NCI-H526 (cell line): ENCODE results near the gene RABAC1.

ENCODE experiments used
- DNase-seq, 2 experiments: peaks; one replicate each; lab custom pipeline; 2025; lab: John Stamatoyannopoulos, UW

Gene RABAC1

GRCh38 chr19:41928754-41929535 is 30.2 kb downstream of the RABAC1 start:
- DNase-seq: peak in 1 of 2 experiments; percentile 55

GRCh38 chr19:41928221-41928683 is 30.9 kb downstream of the RABAC1 start, which contains the start of gene ERFL:
ERFL (minus strand) TSS chr19:41928449; CDS start chr19:41912919, 15,530 bp downstream.
- peak in 1 of 2 experiments; percentile 52 for DNase-seq

- DNase-seq: no peak
Measured at GRCh38 chr19:41927497-41928192, 31.5 kb downstream of the RABAC1 start.

DNA sequence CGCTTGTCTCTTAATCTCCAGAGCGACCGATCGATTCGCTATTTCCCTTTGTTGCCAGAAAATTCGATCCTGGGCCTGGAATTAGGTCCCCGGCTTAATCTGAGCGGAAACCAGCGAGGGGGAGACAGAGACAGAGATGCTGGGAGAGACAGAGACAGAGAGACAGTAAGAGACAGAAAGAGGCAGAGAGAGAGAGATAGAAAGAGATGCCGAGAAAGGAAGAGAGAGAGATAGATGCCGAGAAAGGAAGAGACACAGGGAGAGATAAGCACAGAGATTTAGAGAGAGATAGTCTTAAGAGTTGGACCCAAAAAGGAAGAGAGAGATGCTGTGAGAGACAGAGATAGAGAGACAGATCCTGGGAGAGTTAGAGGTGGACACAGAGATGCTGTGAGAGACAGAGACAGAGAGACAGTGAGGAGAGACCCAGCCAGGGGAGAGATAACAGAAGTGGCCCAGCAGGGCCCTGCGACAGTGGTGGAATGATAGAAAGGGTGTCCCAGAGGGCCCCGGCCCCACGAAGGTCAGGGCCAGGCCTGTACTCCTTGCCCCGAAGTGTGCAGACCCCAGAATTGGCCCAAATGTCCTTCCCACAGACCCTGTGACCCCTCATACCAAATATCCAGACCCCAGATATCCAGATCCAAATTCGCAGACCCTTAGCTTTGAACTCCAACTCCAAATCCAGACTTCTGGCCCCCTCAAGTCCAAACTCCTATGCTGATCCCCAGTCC is 32.2 kb downstream of the RABAC1 start:
- no peak for DNase-seq

DNA sequence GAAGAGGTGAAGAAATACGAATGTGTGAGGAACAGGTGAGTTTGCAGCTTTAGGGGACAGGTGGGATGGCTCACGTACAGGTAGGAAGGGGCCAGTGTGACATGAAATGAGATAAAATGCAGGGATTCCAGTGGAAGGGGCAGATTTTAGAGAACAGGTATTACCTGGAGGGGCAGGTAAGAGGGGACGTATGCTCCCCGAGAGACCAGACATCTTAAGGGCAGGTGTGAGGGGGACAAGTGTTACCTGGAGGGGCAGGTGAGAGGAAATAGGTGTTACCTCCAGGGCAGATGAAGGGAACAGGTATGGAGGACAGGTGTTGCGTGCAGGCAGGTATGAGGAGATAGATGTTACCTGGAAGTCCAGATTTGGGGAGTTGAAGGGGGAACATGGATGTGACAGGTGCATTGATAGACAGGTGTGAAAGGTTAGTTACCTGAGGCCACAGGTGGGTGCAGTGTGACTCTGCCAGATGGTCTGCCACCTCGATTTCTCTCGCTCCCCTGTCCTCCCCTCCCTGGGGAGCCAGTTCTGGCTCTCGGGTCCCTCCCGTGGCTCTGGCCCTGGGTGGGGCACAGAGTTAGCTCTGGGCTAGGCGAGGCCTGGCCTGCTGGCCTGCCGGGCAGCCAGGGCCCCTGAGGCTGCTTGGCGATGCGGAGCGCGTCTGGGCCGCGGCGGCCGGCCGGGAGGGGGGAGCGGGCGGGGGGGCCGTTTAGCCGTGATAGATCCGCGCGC is 32.9 kb downstream of the RABAC1 start:
- no peak for DNase-seq

- DNase-seq: peak in 1 of 2 experiments; percentile 76
Measured at GRCh38 chr19:41925208-41926003, 33.7 kb downstream of the RABAC1 start.

GRCh38 chr19:41924151-41925145 is 34.7 kb downstream of the RABAC1 start:
- DNase-seq: peak; percentile 38 to 54

- DNase-seq: no peak
Measured at GRCh38 chr19:41923045-41923788, 35.9 kb downstream of the RABAC1 start.

DNA sequence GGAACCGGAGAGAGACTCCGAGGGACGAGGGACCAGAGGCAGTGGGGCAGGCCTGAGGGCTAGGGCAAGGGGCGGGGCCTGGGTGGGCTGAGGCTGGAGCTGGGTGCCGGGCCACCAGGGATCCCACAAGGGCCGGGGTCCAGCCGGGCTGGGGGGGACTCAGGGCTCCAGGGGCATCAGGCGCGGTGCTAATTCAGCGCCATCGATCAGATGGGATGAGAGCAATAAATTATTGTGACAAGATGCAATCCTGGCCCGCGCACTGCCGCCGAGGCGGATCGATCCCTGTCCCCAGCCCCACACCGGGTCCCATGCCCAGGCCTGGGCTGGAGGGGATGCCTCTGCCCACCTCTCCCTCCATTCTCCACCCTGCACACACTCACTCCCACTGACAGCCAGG is 36.5 kb downstream of the RABAC1 start:
- no peak for DNase-seq

GRCh38 chr19:41921577-41922576 is 37.2 kb downstream of the RABAC1 start:
- DNase-seq: no peak

DNA sequence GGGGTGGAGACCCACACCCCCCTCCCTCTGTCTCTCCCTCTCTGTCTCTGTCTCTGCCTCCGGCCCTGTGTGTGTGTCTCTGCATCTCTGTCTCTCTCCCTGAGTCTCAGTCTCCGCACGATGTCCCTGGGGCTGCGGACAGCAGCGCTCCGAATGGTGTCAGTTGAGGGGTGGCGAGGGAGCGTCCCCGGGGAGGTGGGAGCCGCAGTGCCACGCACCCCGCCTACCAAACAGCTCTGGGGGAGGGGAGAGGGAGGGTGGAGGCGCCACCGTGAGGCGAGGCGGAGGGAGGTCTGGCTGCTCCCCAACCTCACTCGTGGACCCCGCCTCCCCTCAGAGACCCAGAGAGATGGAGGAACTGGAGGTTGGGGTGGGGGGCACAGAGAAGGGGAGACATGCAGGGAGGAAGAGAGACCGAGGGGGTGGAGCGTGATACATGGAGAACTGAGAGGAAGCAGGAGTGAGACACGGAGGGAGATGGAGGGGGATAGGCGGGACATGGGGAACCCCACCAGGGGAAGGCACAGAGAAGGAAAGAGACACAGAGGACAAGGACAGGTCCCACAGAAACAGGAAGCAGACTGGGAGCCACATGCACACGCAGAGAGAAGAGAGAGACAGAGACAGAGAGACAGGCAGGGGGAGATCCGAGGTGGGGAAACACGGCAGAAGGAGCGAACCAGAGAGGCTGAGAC is 38.1 kb downstream of the RABAC1 start:
- no peak for DNase-seq

- DNase-seq: no peak
Measured at GRCh38 chr19:41919948-41920712, 39.0 kb downstream of the RABAC1 start.

DNA sequence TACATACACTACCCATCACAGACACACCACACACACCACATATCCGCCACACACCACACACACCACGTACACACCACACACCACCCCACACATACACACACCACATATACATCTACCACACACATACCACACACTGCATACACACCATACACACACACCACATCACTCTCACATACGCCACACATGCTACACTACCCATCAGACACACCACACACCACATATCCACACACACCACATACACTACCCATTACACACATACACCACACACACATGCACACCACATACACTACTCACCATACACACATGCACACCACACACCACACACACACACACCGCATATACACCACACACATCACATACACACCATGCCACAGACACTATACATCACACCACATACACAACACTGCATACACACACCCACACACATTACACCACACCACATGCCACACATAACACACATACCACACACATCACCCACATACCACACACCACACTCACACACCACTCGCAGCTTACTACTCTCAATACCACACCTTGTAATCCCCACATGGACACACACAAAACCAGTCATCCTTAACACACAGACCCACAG is 40.4 kb downstream of the RABAC1 start:
- DNase-seq: no peak

DNA sequence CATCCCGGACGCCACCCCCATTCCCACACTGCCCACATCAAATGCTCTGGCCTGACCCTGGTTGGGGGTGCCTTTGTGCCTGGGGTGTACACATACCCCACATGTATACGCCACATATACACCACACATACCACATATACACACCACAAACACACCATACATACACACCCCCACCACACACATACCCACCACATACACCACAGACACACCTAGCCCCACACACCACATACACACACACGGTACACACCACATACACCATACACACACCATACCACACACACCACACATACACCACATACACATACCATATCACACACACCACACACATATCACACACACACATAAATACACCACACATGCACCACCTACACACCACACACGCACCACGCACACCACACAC is 41.0 kb downstream of the RABAC1 start:
- DNase-seq: no peak

DNA sequence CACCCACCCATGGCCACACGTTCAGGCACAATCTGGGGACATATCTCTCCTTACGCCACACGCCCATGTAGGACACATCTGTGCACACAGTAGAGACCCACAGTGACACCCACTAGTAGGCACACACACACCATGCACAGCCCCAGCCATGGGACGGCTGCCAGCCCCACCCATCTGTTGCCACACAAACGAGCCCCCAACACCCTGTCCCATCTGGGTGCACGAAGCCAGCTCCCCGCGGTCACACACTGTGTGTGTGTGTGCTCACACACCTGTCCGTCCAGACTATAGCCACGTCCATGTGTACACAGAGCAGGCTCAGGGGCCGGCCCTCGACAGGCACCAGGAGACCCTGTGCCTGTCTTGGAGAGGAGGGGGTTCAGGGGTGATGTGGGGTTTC is 41.4 kb downstream of the RABAC1 start:
- no peak for DNase-seq
